Activated naive CD8-positive, alpha-beta T cell treated with anti-CD3 and anti-CD28 coated beads for 36 hours (primary cell): Measurements from ENCODE around the gene GLRA3. TPM values are rescaled to one million over a fixed set of nuclear protein-coding genes. Genes with fewer than 3 reads are reported as not detected.
"Not testable (repeated sequence)": the region's sequence is repeated elsewhere in the genome, so short reads cannot be mapped to it uniquely, and the experiment has no call there.

Source experiments
- DNase-seq: peaks from one replicate; pipeline ENCODE4 v3.0.0; 2021
- H3K27ac Mint-ChIP-seq: one replicate; pipeline ENCODE4 v1.8.0; 2022; ENCODE audit warnings: mild to moderate bottlenecking, moderate library complexity, mixed read lengths
- H3K27me3 Mint-ChIP-seq: one replicate; pipeline ENCODE4 v1.8.0; 2022; ENCODE audit warnings: mild to moderate bottlenecking, mixed read lengths
- H3K36me3 Mint-ChIP-seq: one replicate; pipeline ENCODE4 v1.8.0; 2021; ENCODE audit warnings: mild to moderate bottlenecking, mixed read lengths
- H3K4me1 Mint-ChIP-seq: one replicate; pipeline ENCODE4 v1.8.0; 2021; ENCODE audit warnings: mixed read lengths
- H3K4me3 Mint-ChIP-seq: one replicate; pipeline ENCODE4 v1.8.0; 2022; ENCODE audit warnings: mild to moderate bottlenecking, moderate library complexity, mixed read lengths
- H3K9me3 Mint-ChIP-seq: one replicate; pipeline ENCODE4 v1.8.0; 2022; ENCODE audit warnings: mixed read lengths
- total RNA-seq, 2 experiments: library from RNA; stranded (reverse); gene quantifications; one replicate each; pipeline ENCODE4 v1.2.3, GENCODE V29; 2021

Gene GLRA3
- total RNA-seq, 2 experiments from 2014 or later, result not detected

DNA sequence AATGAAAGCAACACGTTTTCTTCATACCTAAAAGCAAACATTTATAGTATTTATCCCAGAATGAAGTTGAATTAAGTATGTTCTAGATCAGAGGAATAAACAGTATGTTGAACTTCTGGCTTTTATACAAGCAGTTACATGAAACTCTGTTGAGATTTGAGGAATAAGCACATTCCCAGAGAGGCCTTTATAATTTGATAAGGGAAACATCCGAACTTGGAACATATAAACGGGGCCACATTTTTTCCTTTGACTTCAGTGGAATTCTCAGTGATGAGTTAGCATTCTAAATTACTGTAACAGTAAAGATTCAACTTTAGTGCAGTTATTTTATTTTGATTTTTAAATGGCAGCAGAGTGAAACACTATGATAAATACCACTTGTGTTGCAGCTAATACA lies 119.5 kb downstream of the GLRA3 start:
- no peak overlapping the region for H3K4me3 Mint-ChIP-seq

DNA sequence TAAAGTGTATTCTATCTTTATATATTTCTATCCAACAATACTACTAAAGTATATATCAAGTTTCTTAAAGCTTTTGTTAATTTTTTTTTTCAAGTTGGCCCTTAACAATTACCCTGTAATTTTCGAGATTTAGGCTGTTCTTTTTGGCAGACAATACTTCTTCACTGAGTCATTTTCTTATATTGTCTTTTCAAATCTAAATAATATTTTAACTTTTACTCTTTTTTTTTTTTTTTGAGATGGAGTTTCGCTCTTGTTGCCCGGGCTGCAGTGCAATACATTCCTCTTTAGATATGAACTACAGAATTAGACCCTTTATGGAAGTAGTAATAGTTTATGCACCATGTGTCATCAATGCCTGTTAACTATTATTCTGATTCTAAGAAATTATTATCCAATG lies 120.7 kb downstream of the GLRA3 start:
- peaks cover 1% of the 10 kb centered on the region for H3K9me3 Mint-ChIP-seq
- no peak overlapping the region for H3K27ac Mint-ChIP-seq
- peaks cover 2% of the 10 kb centered on the region for H3K4me1 Mint-ChIP-seq
- no peak for DNase-seq
- peaks cover 3% of the 10 kb centered on the region for H3K27me3 Mint-ChIP-seq
- no peaks in the 10 kb centered on the region for H3K36me3 Mint-ChIP-seq
- no peak overlapping the region for H3K4me3 Mint-ChIP-seq

More for the DNA sequence above, 119.5 kb downstream of the GLRA3 start:
- DNase-seq, result no peak
- no peaks in the 10 kb centered on the region for H3K9me3 Mint-ChIP-seq
- H3K27ac Mint-ChIP-seq, result no peak overlapping the region
- peaks cover 4% of the 10 kb centered on the region for H3K27me3 Mint-ChIP-seq
- H3K4me1 Mint-ChIP-seq, result peaks cover 2% of the 10 kb centered on the region
- no peaks in the 10 kb centered on the region for H3K36me3 Mint-ChIP-seq

DNA sequence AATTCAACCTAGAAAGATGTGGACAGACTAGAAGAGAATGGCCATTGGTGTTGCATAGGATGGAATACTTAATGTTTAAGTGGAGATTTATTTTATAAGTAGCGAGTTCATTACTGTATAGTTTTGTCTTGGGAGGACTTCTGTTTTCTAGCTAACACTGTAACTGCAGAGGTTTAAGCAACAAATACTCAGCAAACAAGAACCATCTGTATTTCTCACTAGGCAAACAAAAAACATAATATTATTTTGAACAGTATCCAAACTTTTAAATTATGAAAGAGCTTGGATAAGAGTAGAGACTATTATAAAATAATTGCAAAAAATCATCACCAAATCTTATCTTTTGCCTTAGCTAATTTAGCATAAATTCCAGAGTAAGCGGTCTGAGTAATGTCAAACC lies 121.1 kb downstream of the GLRA3 start:
- Mint-ChIP-seq H3K9me3 (peaks cover 2% of the 10 kb centered on the region), H3K27ac (no peak overlapping the region), H3K36me3 (no peaks in the 10 kb centered on the region), H3K4me1 (peaks cover 2% of the 10 kb centered on the region), H3K27me3 (peaks cover 3% of the 10 kb centered on the region), H3K4me3 (no peak overlapping the region)
- DNase-seq, result no peak

DNA sequence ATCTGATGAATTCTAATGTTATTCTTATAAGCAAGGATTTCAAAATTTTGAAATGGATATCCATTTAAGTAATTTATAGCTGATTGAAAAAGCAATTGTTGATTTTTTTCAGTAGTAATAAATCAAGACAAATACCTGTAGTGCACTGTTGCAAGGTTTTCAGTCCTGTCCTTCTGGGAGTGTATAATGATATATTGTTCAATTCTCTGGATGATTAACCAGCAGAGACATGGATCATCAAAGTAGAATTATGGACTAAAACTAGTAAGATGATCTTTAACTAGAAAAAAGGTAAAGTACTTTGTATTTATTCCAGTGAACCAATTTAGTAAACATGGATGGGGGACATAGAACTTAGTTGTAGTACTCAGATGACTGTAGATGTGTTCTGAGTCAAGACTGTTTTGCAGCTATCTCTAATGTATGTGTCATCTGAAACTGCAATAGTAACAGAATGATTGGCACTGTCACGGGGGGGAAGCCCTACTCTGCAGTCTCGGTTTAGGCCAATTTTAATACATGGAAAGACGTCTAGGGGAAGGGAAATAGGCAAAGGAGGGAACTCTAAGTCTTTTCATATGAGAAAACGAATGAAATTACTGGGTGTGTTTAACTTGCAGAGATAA lies 121.9 kb downstream of the GLRA3 start:
- H3K36me3 Mint-ChIP-seq, result no peaks in the 10 kb centered on the region
- peaks cover 2% of the 10 kb centered on the region for H3K4me1 Mint-ChIP-seq
- no peak overlapping the region for H3K27ac Mint-ChIP-seq
- peaks cover 3% of the 10 kb centered on the region for H3K27me3 Mint-ChIP-seq
- H3K9me3 Mint-ChIP-seq, result peaks cover 2% of the 10 kb centered on the region
- no peak for DNase-seq
- no peak overlapping the region for H3K4me3 Mint-ChIP-seq

DNA sequence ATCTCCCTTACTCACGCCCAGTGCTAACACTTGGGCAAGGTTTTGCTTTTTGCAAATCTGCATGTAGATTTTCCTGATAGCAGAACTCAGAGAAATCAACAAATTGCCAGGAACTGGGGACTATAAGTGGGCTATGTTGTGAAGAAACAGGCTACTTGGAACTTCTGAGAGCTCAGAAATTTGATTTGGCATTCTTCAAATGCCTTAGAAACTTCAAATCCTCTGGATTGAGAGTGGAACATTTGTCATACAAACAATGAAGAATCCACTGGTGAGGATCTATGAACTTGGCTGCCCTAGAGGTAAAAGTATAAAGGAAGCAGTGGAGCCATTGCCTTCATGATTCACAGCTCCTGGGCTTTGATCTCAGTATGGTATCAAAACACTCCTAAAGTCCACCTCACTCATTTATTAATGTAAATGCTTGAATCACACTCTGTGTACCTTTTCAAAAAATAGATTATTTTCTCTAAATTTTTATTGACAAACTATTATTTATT lies 126.0 kb downstream of the GLRA3 start:
- H3K27ac Mint-ChIP-seq, result no peak overlapping the region
- peaks cover 2% of the 10 kb centered on the region for H3K9me3 Mint-ChIP-seq
- no peak overlapping the region for H3K4me3 Mint-ChIP-seq
- DNase-seq, result no peak
- H3K4me1 Mint-ChIP-seq, result peaks cover 2% of the 10 kb centered on the region
- peaks cover 3% of the 10 kb centered on the region for H3K27me3 Mint-ChIP-seq
- H3K36me3 Mint-ChIP-seq, result no peaks in the 10 kb centered on the region

DNA sequence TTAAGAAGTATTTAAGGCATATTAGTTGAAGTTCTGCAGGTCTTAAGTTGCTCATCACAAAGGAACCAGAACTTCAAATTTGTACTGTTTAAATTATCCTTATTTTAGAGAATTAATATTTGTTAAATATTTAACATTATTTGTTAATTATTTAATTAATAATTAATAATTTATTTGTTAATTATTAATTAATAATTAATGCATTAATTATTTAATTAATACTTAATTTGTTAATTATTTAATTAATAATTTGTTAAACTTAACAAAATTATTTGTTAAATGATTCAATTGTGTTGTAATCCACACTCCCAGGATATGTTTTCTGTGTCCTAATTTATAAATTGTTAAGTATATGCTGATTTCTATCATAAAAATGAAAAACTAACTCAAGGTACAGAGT lies 129.4 kb downstream of the GLRA3 start:
- no peaks in the 10 kb centered on the region for H3K36me3 Mint-ChIP-seq
- H3K4me3 Mint-ChIP-seq, result no peak overlapping the region
- DNase-seq, result no peak
- no peaks in the 10 kb centered on the region for H3K4me1 Mint-ChIP-seq
- no peak overlapping the region for H3K27ac Mint-ChIP-seq
- H3K9me3 Mint-ChIP-seq, result peaks cover 2% of the 10 kb centered on the region
- peaks cover 3% of the 10 kb centered on the region for H3K27me3 Mint-ChIP-seq

DNA sequence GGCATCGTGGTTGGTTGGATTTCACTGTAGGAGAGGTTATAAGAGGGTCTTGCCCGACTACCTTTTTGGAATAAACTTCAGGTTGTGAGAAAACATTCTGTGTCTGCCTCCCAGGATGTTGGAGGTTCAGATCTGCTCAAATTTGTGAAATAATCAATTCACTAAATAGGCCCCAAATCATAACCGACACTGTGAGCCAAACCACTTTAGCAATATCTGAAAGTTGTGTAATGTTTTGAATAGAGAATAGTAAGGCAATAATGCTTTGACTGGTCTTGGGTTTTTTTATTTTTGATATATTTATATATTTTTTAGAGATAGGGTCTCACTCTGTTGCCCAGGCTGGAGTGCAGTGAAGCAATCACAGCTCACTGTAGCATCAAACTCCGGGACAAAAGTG lies 131.2 kb downstream of the GLRA3 start:
- DNase-seq, result no peak
- H3K27me3 Mint-ChIP-seq, result peaks cover 3% of the 10 kb centered on the region
- no peaks in the 10 kb centered on the region for H3K4me1 Mint-ChIP-seq
- no peak overlapping the region for H3K27ac Mint-ChIP-seq
- H3K4me3 Mint-ChIP-seq, result no peak overlapping the region
- H3K9me3 Mint-ChIP-seq, result no peaks in the 10 kb centered on the region
- H3K36me3 Mint-ChIP-seq, result no peaks in the 10 kb centered on the region

DNA sequence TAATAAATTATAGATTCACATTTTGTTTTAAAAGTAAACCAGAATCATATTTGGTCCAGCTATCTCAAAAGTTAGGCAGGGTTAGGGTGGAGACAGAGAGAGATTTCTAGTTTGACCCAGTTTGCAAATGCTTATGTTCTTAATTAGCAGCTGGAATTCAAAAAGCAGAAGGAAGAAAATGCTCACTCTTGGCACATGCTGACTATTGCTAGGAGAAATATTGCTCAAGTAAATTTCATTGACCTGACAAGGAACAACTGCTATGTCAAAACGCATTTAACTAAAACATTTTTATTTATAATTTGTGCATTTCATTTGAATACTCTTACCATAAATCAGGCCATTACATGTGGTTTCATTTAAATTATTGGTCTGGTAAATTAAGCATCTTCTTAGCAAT lies 131.8 kb downstream of the GLRA3 start:
- H3K4me1 Mint-ChIP-seq, result no peaks in the 10 kb centered on the region
- H3K4me3 Mint-ChIP-seq, result no peak overlapping the region
- H3K9me3 Mint-ChIP-seq, result no peaks in the 10 kb centered on the region
- no peaks in the 10 kb centered on the region for H3K36me3 Mint-ChIP-seq
- no peak for DNase-seq
- no peak overlapping the region for H3K27ac Mint-ChIP-seq
- H3K27me3 Mint-ChIP-seq, result peaks cover 3% of the 10 kb centered on the region

DNA sequence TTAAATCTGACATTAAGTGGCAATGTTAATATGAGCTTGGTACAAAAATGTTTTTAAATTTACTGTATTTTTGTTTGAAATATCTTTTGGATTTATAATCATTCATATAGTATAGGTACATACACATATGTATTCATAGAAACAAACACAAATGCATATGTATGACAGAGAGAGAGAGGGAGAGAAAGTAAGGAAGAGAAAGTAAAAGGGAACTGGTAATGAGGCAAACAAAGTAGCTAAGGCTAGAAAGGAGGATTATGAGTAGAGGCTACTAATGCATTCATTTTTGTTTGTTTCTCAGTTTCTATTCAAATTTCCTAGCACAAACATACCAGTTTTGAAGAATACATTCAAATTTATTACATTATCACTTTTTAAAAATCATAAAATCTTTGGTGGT lies 132.4 kb downstream of the GLRA3 start:
- H3K9me3 Mint-ChIP-seq, result no peaks in the 10 kb centered on the region
- H3K27me3 Mint-ChIP-seq, result peaks cover 3% of the 10 kb centered on the region
- H3K4me1 Mint-ChIP-seq, result no peaks in the 10 kb centered on the region
- DNase-seq, result no peak
- H3K27ac Mint-ChIP-seq, result no peak overlapping the region
- no peak overlapping the region for H3K4me3 Mint-ChIP-seq
- H3K36me3 Mint-ChIP-seq, result no peaks in the 10 kb centered on the region

DNA sequence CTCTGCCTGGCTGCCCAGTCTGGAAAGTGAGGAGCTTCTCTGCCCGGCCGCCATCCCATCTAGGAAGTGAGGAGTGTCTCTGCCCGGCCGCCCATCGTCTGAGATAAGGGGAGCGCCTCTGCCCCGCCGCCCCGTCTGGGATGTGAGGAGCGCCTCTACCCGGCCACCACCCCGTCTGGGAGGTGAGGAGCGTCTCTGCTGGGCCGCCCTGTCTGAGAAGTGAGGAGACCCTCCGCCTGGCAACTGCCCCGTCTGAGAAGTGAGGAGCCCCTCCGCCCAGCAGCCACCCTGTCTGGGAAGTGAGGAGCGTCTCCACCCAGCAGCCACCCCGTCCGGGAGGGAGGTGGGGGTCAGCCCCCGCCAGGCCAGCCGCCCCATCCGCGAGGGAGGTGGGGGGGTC lies 137.2 kb downstream of the GLRA3 start:
- not testable (repeated sequence) for H3K4me3 Mint-ChIP-seq, H3K27me3 Mint-ChIP-seq, H3K9me3 Mint-ChIP-seq, H3K27ac Mint-ChIP-seq, H3K4me1 Mint-ChIP-seq, H3K36me3 Mint-ChIP-seq, DNase-seq

DNA sequence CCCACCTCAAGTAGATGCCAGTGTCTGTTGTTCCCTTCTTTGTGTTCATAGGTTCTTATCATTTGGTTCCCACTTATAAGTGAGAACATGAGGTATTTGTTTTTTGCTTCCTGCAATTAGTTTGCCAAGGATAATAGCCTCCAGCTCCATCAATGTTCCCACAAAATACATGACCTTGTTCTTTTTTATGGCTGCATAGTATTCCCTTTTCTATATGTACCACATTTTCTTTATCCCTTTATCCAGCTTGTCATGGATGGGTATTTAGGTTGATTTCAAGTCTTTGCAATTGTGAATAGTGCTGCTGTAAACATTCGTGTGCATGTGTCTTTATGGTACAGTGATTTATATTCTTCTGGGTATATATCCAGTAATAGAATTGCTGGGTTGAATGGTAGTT lies 138.4 kb downstream of the GLRA3 start:
- peaks cover 3% of the 10 kb centered on the region for H3K9me3 Mint-ChIP-seq
- no peaks in the 10 kb centered on the region for H3K36me3 Mint-ChIP-seq
- no peaks in the 10 kb centered on the region for H3K27me3 Mint-ChIP-seq

DNA sequence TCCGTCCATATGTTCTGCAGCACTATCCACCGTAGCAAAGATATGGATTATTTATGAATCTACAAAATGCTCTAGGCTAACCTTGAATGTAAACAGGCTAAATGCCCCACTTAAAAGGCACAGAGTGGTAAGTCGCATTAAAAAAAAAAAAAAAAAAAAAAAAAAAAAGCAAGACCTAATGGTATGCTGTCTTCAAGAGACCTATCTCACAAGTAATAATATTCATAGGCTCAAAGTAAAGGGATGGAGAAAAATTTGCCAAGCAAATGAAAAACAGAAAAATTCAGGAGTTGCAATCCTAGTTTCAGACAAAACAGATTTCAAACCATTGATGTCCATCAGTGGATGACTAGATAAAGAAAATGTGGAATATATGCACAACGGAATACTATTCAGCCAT lies 139.4 kb downstream of the GLRA3 start:
- Mint-ChIP-seq H3K36me3 (no peaks in the 10 kb centered on the region), H3K4me1 (no peaks in the 10 kb centered on the region), H3K9me3 (peaks cover 3% of the 10 kb centered on the region), H3K4me3 (no peak overlapping the region), H3K27me3 (no peaks in the 10 kb centered on the region), H3K27ac (no peak overlapping the region)
- DNase-seq, result no peak

More for the DNA sequence above, 138.4 kb downstream of the GLRA3 start:
- H3K27ac Mint-ChIP-seq, result no peak overlapping the region
- H3K4me1 Mint-ChIP-seq, result no peaks in the 10 kb centered on the region
- no peak for DNase-seq
- H3K4me3 Mint-ChIP-seq, result no peak overlapping the region

DNA sequence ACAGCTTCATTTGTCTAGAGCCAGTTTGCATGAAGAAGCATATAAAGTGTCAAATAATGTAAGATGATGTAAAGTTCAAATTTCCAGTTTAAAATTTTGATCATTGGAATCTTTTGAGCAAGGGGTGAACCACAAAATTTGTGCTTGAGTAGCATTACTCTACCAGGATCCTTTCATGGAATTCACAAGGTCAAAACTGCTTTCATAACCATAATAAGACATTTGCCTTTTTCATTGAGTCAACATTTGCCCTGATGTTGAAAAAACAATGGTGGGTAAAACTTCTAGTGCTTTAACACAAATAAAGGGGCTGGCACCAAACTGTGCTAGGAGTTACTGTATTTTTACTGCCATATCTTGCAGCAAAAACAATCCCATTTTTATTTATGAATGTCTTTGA lies 142.2 kb downstream of the GLRA3 start:
- Mint-ChIP-seq H3K36me3 (no peaks in the 10 kb centered on the region), H3K4me3 (no peak overlapping the region), H3K4me1 (no peaks in the 10 kb centered on the region), H3K27me3 (no peaks in the 10 kb centered on the region), H3K27ac (no peak overlapping the region), H3K9me3 (peaks cover 3% of the 10 kb centered on the region)
- DNase-seq, result no peak

DNA sequence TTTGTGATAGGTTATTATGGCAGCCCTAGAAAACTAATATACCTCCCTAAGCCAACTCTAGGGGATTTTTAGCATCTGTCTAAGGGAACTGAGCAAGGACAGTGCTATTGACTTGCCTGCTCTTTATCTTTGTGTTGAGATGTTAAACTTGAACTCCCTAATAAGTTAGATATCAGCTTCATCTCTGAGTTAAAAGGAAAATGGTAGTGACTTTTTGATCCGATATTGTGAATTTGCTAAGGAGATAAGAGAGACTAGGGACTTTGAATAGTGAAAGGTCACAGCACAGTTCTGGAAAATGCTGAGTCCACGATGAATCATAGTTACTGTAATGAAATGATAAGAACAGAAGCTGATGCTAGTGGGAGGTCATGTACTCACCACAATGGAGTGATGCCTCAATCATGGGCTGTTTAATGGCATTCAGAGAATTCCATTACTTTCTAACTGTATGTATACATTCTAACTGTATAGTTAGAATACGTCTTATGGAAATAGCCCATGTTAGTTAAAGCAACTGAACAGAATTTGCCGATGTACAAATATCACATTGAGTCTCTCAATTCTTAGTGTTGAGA lies 147.2 kb downstream of the GLRA3 start:
- H3K27ac Mint-ChIP-seq, result no peak overlapping the region
- H3K27me3 Mint-ChIP-seq, result no peaks in the 10 kb centered on the region
- no peaks in the 10 kb centered on the region for H3K36me3 Mint-ChIP-seq
- no peak for DNase-seq
- no peaks in the 10 kb centered on the region for H3K4me1 Mint-ChIP-seq
- H3K9me3 Mint-ChIP-seq, result no peaks in the 10 kb centered on the region
- H3K4me3 Mint-ChIP-seq, result no peak overlapping the region

DNA sequence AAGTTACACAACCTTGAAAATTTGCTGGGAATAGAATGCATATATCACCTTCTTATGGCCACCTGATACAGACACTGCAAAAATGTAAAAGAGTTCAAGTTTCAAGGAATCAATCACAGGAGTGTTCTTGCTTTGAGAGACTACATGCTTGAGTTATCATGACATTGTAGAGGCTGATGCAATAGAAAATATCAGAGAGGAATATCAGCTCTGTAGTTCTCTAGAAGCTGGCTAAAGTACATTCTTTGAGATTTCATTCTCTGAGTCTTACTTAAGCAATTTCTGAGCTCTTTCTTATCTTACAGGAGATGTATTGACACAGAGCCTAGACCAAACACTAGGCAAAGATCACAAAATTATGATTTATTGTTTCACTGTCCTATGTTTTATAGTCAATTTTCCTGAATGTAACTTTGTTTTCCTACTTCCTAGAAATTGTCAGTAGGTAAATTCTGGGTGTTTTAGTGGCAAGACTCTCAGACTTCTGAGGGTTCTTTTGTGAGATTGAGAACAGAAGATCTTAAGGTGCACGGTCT lies 154.7 kb downstream of the GLRA3 start:
- peaks cover 5% of the 10 kb centered on the region for H3K27me3 Mint-ChIP-seq
- no peaks in the 10 kb centered on the region for H3K4me1 Mint-ChIP-seq
- H3K27ac Mint-ChIP-seq, result no peak overlapping the region
- H3K36me3 Mint-ChIP-seq, result no peaks in the 10 kb centered on the region
- H3K4me3 Mint-ChIP-seq, result no peak overlapping the region
- H3K9me3 Mint-ChIP-seq, result no peaks in the 10 kb centered on the region
- DNase-seq, result no peak

DNA sequence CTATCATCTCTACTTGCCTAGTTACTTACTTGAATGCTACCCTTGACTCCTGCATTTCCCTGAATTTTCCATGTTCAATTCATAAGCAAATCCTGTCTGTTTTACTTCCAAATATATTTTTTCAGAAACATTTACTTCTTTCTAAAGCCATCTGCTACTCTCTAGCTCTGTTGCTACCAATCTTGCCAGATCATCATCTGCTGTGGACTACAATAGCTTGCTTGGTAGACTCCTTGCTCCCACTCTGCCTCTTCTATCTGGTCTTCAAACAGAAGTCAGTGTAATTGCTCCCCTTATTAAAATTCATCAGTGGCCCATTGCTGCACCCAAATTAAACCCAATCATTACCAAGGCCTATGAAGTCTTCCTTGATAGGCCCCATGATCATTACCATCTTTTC lies 155.2 kb downstream of the GLRA3 start:
- H3K4me1 Mint-ChIP-seq, result no peaks in the 10 kb centered on the region
- H3K4me3 Mint-ChIP-seq, result no peak overlapping the region
- DNase-seq, result no peak
- peaks cover 5% of the 10 kb centered on the region for H3K27me3 Mint-ChIP-seq
- no peak overlapping the region for H3K27ac Mint-ChIP-seq
- H3K9me3 Mint-ChIP-seq, result no peaks in the 10 kb centered on the region
- H3K36me3 Mint-ChIP-seq, result no peaks in the 10 kb centered on the region
